Neural crest cell (in vitro differentiated cells): ENCODE data around the gene STIP1. TPM values are rescaled to one million over a fixed set of nuclear protein-coding genes. Genes with fewer than 3 reads are reported as not detected.
"Not testable (repeated sequence)": the region's sequence is repeated elsewhere in the genome, so short reads cannot be mapped to it uniquely, and the experiment has no call there.

Experiments
- DNase-seq: peaks from one replicate; pipeline ENCODE4 v3.0.0; 2021; ENCODE audit warnings: low read depth, mixed read lengths, low spot score
- H3K27ac Mint-ChIP-seq: one replicate; pipeline ENCODE4 v1.8.0; 2021; ENCODE audit warnings: mild to moderate bottlenecking, mixed read lengths; ENCODE audit not compliant: unreplicated experiment
- H3K27me3 Mint-ChIP-seq: 2 replicates; pipeline ENCODE4 v1.8.0; 2021; ENCODE audit warnings: low read depth, mild to moderate bottlenecking, mixed read lengths
- H3K36me3 Mint-ChIP-seq: 2 replicates; pipeline ENCODE4 v1.8.0; 2021; ENCODE audit warnings: low read depth, mild to moderate bottlenecking, mixed read lengths
- H3K4me1 Mint-ChIP-seq: 2 replicates; pipeline ENCODE4 v1.8.0; 2021; ENCODE audit warnings: mixed read lengths
- H3K4me3 Mint-ChIP-seq: one replicate; pipeline ENCODE4 v1.8.0; 2021; ENCODE audit warnings: mild to moderate bottlenecking, mixed read lengths
- H3K9me3 Mint-ChIP-seq: 2 replicates; pipeline ENCODE4 v1.8.0; 2021; ENCODE audit warnings: mixed read lengths
- total RNA-seq: library from RNA; stranded (reverse); gene quantifications from 2 replicates; pipeline ENCODE4 v1.2.1, GENCODE V29; 2021
- TF ChIP-seq, protein P1 (sequence below): fragments of 200-600 bp; sonication (generic); conservative IDR thresholded peaks from 2 replicates; pipeline ENCODE4 v1.5.0; 2021; ENCODE audit warnings: antibody characterized with exemption, mild to moderate bottlenecking

STIP1 gene
- total RNA-seq, 1 donor from 2014 or later: 296 TPM

DNA sequence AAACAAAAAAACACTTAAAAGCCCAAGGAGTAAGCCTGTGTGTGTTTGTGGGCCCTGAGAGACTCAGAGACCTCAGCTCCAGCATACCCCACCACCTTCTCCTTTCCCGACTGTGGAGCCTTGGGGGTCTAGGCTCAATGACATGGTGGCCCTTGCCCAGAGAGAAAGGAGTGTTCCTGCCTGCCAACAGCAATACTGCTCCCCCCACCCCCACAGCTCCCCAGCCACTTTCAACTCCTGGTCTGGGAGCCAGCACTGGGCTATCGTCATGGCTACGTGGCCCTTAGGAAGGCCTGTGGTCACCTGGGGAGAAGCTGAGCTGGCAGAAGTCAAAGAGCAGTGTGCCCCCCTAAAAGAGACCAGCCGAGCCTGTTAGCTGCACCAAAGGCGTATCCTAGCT lies 58.1 kb downstream of the STIP1 start:
- no peak for DNase-seq
- TF ChIP-seq, protein P1, sequence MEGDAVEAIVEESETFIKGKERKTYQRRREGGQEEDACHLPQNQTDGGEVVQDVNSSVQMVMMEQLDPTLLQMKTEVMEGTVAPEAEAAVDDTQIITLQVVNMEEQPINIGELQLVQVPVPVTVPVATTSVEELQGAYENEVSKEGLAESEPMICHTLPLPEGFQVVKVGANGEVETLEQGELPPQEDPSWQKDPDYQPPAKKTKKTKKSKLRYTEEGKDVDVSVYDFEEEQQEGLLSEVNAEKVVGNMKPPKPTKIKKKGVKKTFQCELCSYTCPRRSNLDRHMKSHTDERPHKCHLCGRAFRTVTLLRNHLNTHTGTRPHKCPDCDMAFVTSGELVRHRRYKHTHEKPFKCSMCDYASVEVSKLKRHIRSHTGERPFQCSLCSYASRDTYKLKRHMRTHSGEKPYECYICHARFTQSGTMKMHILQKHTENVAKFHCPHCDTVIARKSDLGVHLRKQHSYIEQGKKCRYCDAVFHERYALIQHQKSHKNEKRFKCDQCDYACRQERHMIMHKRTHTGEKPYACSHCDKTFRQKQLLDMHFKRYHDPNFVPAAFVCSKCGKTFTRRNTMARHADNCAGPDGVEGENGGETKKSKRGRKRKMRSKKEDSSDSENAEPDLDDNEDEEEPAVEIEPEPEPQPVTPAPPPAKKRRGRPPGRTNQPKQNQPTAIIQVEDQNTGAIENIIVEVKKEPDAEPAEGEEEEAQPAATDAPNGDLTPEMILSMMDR: no peak
- peaks cover 5% of the 10 kb centered on the region for H3K27me3 Mint-ChIP-seq
- no peaks in the 10 kb centered on the region for H3K36me3 Mint-ChIP-seq
- no peak overlapping the region for H3K27ac Mint-ChIP-seq
- H3K4me3 Mint-ChIP-seq: peak overlapping the region; percentile 95
- H3K4me1 Mint-ChIP-seq: peaks cover 28% of the 10 kb centered on the region
- no peaks in the 10 kb centered on the region for H3K9me3 Mint-ChIP-seq

GRCh38 chr11:64244966-64245365 lies 59.0 kb downstream of the STIP1 start:
- H3K4me1 Mint-ChIP-seq: peaks cover 27% of the 10 kb centered on the region
- no peaks in the 10 kb centered on the region for H3K9me3 Mint-ChIP-seq
- peaks cover 5% of the 10 kb centered on the region for H3K27me3 Mint-ChIP-seq
- no peak overlapping the region for H3K27ac Mint-ChIP-seq
- TF ChIP-seq, protein P1: no peak
- no peaks in the 10 kb centered on the region for H3K36me3 Mint-ChIP-seq
- no peak for DNase-seq
- peak overlapping the region; percentile 90 for H3K4me3 Mint-ChIP-seq

- TF ChIP-seq, protein P1: no peak
- H3K27ac Mint-ChIP-seq: no peak overlapping the region
- H3K27me3 Mint-ChIP-seq: peaks cover 5% of the 10 kb centered on the region
These were observed 59.4 kb downstream of the STIP1 start for GRCh38 chr11:64245401-64245796.

DNA sequence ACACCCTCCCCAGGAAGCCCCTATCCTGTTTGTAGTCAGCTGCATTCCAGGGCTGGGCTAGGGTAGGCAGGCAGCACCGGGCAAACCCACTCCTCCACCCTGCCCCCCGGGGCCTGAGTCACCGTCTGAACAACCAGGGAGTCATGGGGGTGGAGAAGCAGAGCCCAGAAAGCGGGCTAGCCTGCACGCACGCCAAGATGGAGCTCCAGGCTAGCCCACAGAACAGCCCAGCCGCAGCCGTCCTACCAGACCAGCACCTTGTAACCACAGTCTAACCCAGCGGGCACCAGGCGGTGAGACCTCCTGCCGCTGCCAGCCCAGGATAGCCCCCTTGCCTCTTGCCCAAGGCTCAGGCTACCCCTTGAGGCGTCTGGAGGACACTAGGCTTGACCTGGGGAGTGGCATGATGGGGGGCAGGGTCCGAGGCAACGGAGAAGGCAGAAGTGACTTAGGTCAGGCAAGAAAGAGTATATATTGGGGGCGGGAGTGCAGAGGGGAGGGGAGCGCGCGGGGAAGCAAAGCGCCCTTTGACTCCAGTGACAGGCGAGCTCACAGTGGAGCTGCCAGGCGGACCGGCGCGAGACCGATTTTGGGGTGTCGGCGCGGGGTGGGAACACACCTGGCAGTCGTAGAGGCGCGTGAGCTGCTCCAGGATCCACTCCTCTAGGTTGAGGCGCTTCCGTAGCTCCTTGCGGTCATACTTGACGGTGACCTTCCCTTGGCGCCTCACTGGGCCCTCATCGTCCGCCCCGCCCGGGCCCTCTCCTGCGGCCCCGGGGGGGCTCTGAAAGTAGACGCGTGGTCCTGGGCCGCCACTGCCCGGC lies 60.0 kb downstream of the STIP1 start:
- no peaks in the 10 kb centered on the region for H3K9me3 Mint-ChIP-seq
- H3K27ac Mint-ChIP-seq: peak overlapping the region; percentile 19
- H3K36me3 Mint-ChIP-seq: no peaks in the 10 kb centered on the region
- H3K4me1 Mint-ChIP-seq: peaks cover 20% of the 10 kb centered on the region
- TF ChIP-seq, protein P1: no peak
- peaks cover 5% of the 10 kb centered on the region for H3K27me3 Mint-ChIP-seq
- DNase-seq: no peak
- peak overlapping the region; percentile 90 for H3K4me3 Mint-ChIP-seq

More at GRCh38 chr11:64245401-64245796, 59.4 kb downstream of the STIP1 start:
- Mint-ChIP-seq H3K36me3 (no peaks in the 10 kb centered on the region), H3K4me1 (peaks cover 24% of the 10 kb centered on the region), H3K4me3 (peak overlapping the region; percentile 90), H3K9me3 (no peaks in the 10 kb centered on the region)
- DNase-seq: no peak

- not testable (repeated sequence) for H3K9me3 Mint-ChIP-seq, H3K27me3 Mint-ChIP-seq, H3K36me3 Mint-ChIP-seq, DNase-seq, H3K27ac Mint-ChIP-seq
- peaks cover 20% of the 10 kb centered on the region for H3K4me1 Mint-ChIP-seq
- peak overlapping the region; percentile 97 for H3K4me3 Mint-ChIP-seq
These were observed 60.6 kb downstream of the STIP1 start for GRCh38 chr11:64246621-64246870.

GRCh38 chr11:64246871-64247728 lies 61.1 kb downstream of the STIP1 start, which contains the start of gene PPP1R14B:
PPP1R14B (minus strand) TSS chr11:64246943; CDS start chr11:64246673, 270 bp downstream.
- peak; percentile 86 for DNase-seq
- Mint-ChIP-seq H3K9me3 (no peaks in the 10 kb centered on the region), H3K27ac (peak within 1 kb of the TSS; percentile 96), H3K4me1 (peaks cover 25% of the 10 kb centered on the region), H3K4me3 (peak within 1 kb of the TSS; percentile 97), H3K36me3 (no peaks in the 10 kb centered on the region), H3K27me3 (peaks cover 3% of the 10 kb centered on the region)
- TF ChIP-seq, protein P1: peak; percentile 34
